ENCODE data around the gene FAM174A. TPM values are rescaled to one million over a fixed set of nuclear protein-coding genes. Genes with fewer than 3 reads are reported as not detected.
"Not testable (repeated sequence)": the region's sequence is repeated elsewhere in the genome, so short reads cannot be mapped to it uniquely, and the experiment has no call there.

Gene FAM174A
- total RNA-seq, 2 experiments from 2014 or later, result 3.2 TPM

DNA sequence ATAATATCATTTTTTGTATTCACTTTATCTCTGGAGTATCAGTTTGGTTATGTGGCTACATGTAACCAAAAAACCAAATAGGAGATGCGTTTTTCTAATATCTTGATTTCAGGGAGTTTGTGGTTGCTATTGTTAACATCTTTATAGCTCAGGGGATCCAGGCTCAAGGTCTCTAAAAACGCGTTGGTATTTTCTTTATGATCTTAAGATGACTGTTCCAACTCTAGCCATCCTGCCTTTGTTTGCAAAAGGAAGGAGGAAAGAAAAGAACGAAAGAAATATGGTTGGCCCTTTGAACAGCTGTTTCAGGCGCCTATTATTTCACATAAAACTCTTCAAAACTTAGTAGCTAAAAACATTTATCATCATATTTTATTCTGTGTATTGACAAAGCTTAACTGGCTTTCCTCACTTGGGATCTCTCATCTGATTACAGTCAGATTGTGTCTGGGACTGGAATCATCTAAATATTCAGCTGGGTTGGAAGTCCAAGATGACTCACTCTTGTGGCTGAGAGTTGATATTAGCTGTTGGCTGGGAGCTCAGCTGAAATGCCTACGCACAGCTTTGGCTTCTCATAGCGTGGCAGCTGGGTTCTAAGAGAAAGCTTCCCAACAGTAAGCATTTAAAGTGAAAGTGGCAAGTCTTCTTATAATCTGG, 60.1 kb downstream of the FAM174A start:
- Mint-ChIP-seq H3K27me3 (peaks cover 3% of the 10 kb centered on the region), H3K9me3 (no peaks in the 10 kb centered on the region), H3K4me1 (no peaks in the 10 kb centered on the region), H3K36me3 (ENCODE audit: low read depth) (no peaks in the 10 kb centered on the region), H3K27ac (no peak overlapping the region), H3K4me3 (no peak overlapping the region)
- CTCF ChIA-PET, result no interaction called here
- POLR2A ChIA-PET, result no interaction called here
- no peak for DNase-seq

DNA sequence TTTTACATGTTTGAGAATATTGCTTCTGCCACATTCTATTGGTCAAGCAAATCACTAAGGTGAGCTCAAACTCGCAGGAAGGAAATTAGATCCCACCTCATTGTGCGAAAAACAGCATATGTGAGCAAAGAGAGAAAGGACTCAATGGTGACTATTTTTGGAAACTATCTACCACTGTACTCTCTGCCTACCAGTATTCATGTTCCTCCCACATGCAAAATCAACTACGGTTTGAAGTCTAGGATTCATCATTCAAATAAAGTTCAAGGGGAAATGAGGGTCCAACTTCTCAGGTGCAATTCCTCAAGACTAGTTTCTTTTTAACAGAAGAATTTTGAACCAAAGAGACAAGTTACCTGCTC, 60.6 kb downstream of the FAM174A start:
- Mint-ChIP-seq H3K4me3 (no peak overlapping the region), H3K9me3 (no peaks in the 10 kb centered on the region), H3K36me3 (ENCODE audit: low read depth) (no peaks in the 10 kb centered on the region), H3K4me1 (no peaks in the 10 kb centered on the region), H3K27me3 (peaks cover 3% of the 10 kb centered on the region), H3K27ac (no peak overlapping the region)
- no peak for DNase-seq
- CTCF ChIA-PET, result no interaction called here
- POLR2A ChIA-PET, result no interaction called here

GRCh38 chr5:100598446-100598845, 63.3 kb downstream of the FAM174A start:
- Mint-ChIP-seq H3K27ac (no peak overlapping the region), H3K27me3 (peaks cover 3% of the 10 kb centered on the region), H3K36me3 (ENCODE audit: low read depth) (no peaks in the 10 kb centered on the region), H3K9me3 (no peaks in the 10 kb centered on the region), H3K4me1 (no peaks in the 10 kb centered on the region), H3K4me3 (no peak overlapping the region)
- ChIA-PET CTCF (interaction anchor here (2.2 kb wide), 1 partner anchor 10 kb away, joined by 6 read pairs; no protein-coding TSS in a partner anchor), POLR2A (no interaction called here)
- DNase-seq, result no peak

- H3K4me3 Mint-ChIP-seq, result no peak overlapping the region
- H3K36me3 Mint-ChIP-seq (ENCODE audit: low read depth), result no peaks in the 10 kb centered on the region
- peaks cover 3% of the 10 kb centered on the region for H3K27me3 Mint-ChIP-seq
- DNase-seq, result no peak
- ChIA-PET CTCF (no interaction called here), POLR2A (no interaction called here)
- H3K9me3 Mint-ChIP-seq, result no peaks in the 10 kb centered on the region
- no peaks in the 10 kb centered on the region for H3K4me1 Mint-ChIP-seq
- H3K27ac Mint-ChIP-seq, result no peak overlapping the region
Observed at GRCh38 chr5:100600298-100600994, 65.3 kb downstream of the FAM174A start.

DNA sequence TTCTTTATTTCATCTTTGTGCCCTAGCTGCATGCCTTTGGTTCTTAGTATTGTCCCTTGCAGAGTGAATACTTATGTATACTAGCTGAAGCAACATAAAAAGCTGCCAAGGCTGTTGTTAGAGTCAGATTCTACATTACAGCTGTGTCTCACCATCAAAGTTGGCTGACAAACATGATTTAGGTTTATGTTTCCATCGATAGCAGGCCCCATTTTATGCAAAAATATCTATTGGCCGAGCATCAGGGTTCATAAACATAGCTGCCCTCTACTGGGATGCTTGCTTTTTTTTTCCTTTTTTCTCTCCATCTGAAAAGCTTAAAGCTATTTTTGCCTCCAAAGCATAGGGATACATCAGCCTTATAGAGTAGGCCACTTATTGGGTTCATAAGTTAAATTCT, 68.0 kb downstream of the FAM174A start:
- H3K4me3 Mint-ChIP-seq, result no peak overlapping the region
- no peaks in the 10 kb centered on the region for H3K36me3 Mint-ChIP-seq (ENCODE audit: low read depth)
- H3K9me3 Mint-ChIP-seq, result no peaks in the 10 kb centered on the region
- ChIA-PET CTCF (no interaction called here), POLR2A (no interaction called here)
- no peak overlapping the region for H3K27ac Mint-ChIP-seq
- H3K27me3 Mint-ChIP-seq, result peaks cover 2% of the 10 kb centered on the region
- DNase-seq, result no peak
- no peaks in the 10 kb centered on the region for H3K4me1 Mint-ChIP-seq

GRCh38 chr5:100604021-100604420, 68.8 kb downstream of the FAM174A start:
- POLR2A ChIA-PET; H3K9me3 Mint-ChIP-seq; H3K4me3 Mint-ChIP-seq; H3K36me3 Mint-ChIP-seq (ENCODE audit: low read depth); H3K27ac Mint-ChIP-seq; CTCF ChIA-PET; H3K27me3 Mint-ChIP-seq; H3K4me1 Mint-ChIP-seq; DNase-seq: not testable (repeated sequence)

- H3K9me3 Mint-ChIP-seq, result no peaks in the 10 kb centered on the region
- DNase-seq, result no peak
- H3K4me1 Mint-ChIP-seq, result no peaks in the 10 kb centered on the region
- peaks cover 19% of the 10 kb centered on the region for H3K27me3 Mint-ChIP-seq
- ChIA-PET CTCF (no interaction called here), POLR2A (no interaction called here)
- H3K36me3 Mint-ChIP-seq (ENCODE audit: low read depth), result no peaks in the 10 kb centered on the region
- no peak overlapping the region for H3K4me3 Mint-ChIP-seq
- H3K27ac Mint-ChIP-seq, result no peak overlapping the region
Observed at GRCh38 chr5:100609594-100609993, 74.4 kb downstream of the FAM174A start.

- H3K27ac Mint-ChIP-seq, result no peak overlapping the region
- no peaks in the 10 kb centered on the region for H3K4me1 Mint-ChIP-seq
- ChIA-PET POLR2A (no interaction called here), CTCF (no interaction called here)
- peaks cover 12% of the 10 kb centered on the region for H3K27me3 Mint-ChIP-seq
- H3K36me3 Mint-ChIP-seq (ENCODE audit: low read depth), result no peaks in the 10 kb centered on the region
- no peaks in the 10 kb centered on the region for H3K9me3 Mint-ChIP-seq
- no peak for DNase-seq
- H3K4me3 Mint-ChIP-seq, result no peak overlapping the region
Observed at GRCh38 chr5:100614308-100614707, 79.1 kb downstream of the FAM174A start.

DNA sequence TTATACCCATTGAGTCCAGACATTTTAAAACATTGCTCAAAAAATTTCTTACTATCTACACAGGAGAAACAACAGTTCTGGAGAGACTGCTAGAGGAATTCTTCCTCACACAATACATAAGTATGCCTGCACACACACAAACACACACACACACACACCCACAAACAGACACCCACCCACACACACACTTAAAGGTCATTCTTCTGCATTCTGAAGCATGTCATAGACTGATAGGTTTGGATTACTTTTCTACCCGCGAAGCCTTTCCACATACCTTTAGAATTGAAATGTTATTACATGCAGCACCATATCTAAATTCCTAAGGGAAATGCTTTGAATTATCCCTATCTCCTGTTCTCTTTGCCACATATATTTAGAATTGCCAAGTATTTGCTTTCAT, 80.2 kb downstream of the FAM174A start:
- POLR2A ChIA-PET, result no interaction called here
- Mint-ChIP-seq H3K27me3 (peaks cover 8% of the 10 kb centered on the region), H3K36me3 (ENCODE audit: low read depth) (no peaks in the 10 kb centered on the region), H3K27ac (no peak overlapping the region), H3K9me3 (no peaks in the 10 kb centered on the region), H3K4me3 (no peak overlapping the region), H3K4me1 (no peaks in the 10 kb centered on the region)
- DNase-seq, result no peak
- CTCF ChIA-PET, result no interaction called here

GRCh38 chr5:100616291-100616690, 81.1 kb downstream of the FAM174A start:
- H3K9me3 Mint-ChIP-seq, result no peaks in the 10 kb centered on the region
- ChIA-PET CTCF (no interaction called here), POLR2A (no interaction called here)
- no peaks in the 10 kb centered on the region for H3K4me1 Mint-ChIP-seq
- H3K27me3 Mint-ChIP-seq, result peaks cover 7% of the 10 kb centered on the region
- no peak for DNase-seq
- no peaks in the 10 kb centered on the region for H3K36me3 Mint-ChIP-seq (ENCODE audit: low read depth)
- no peak overlapping the region for H3K27ac Mint-ChIP-seq
- no peak overlapping the region for H3K4me3 Mint-ChIP-seq

DNA sequence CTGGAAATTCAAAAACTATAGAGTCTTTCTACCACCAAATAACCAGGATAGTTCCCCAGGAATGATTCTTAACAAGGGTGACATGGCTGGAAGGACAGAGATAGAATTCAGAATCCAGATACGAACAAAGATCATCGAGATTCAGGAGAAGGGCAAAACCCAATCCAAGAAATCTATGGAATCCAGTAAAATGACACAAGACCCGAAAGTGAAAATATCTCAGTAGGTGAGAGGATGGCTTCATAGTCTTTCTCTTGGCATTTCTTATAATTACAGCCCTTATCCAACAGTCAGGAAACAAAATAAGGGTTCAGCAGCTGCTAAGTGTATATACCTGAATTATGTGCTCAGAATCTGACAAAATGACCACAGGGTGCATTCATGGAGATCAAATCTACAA, 81.8 kb downstream of the FAM174A start:
- Mint-ChIP-seq H3K36me3 (ENCODE audit: low read depth) (no peaks in the 10 kb centered on the region), H3K4me3 (no peak overlapping the region), H3K9me3 (no peaks in the 10 kb centered on the region), H3K4me1 (no peaks in the 10 kb centered on the region), H3K27ac (no peak overlapping the region), H3K27me3 (peaks cover 4% of the 10 kb centered on the region)
- no peak for DNase-seq
- ChIA-PET CTCF (no interaction called here), POLR2A (interaction anchor here (0.6 kb wide), 1 partner anchor 77 kb away, joined by 3 read pairs; no protein-coding TSS in a partner anchor)

DNA sequence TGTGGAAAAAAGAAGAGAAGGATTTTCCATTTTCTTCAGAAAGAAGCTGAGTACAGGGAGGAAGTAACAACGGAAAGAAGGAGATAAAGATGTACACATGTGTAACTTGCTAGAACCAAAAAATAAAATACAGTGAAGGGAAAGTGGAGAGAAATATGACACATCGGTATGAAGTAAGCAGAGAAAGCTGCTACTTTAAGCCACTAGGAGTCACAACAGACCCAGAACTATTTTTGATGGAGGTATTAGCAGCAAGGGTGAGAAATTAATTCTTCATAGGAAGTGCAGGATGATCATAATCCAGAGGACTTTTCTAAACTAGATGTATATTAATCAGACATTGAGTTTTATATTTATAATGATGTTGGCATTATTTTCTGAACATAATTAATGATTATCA, 88.5 kb downstream of the FAM174A start:
- Mint-ChIP-seq H3K27me3 (no peaks in the 10 kb centered on the region), H3K27ac (no peak overlapping the region), H3K9me3 (peaks cover 2% of the 10 kb centered on the region), H3K36me3 (ENCODE audit: low read depth) (no peaks in the 10 kb centered on the region), H3K4me1 (peaks cover 3% of the 10 kb centered on the region), H3K4me3 (no peak overlapping the region)
- peak; percentile 10 for DNase-seq
- ChIA-PET CTCF (no interaction called here), POLR2A (no interaction called here)

GRCh38 chr5:100634937-100635534, 99.9 kb downstream of the FAM174A start:
- H3K9me3 Mint-ChIP-seq, result no peaks in the 10 kb centered on the region
- H3K27ac Mint-ChIP-seq, result no peak overlapping the region
- ChIA-PET POLR2A (no interaction called here), CTCF (no interaction called here)
- no peak for DNase-seq
- no peak overlapping the region for H3K4me3 Mint-ChIP-seq
- H3K4me1 Mint-ChIP-seq, result no peaks in the 10 kb centered on the region
- H3K27me3 Mint-ChIP-seq, result no peaks in the 10 kb centered on the region
- H3K36me3 Mint-ChIP-seq (ENCODE audit: low read depth), result no peaks in the 10 kb centered on the region
